Activated B cell treated with CpG ODN at 0.5 μM for 24 hours (primary cell): Measurements from ENCODE around the gene GALNS. TPM values are rescaled to one million over a fixed set of nuclear protein-coding genes. Genes with fewer than 3 reads are reported as not detected.

ENCODE experiments used
- ATAC-seq: fragments of 200-7000 bp; cut with Tn5 transposase; one replicate; pipeline ENCODE4 v1.10.0; 2021; ENCODE audit warnings: low read depth, mild to moderate bottlenecking, moderate library complexity
- CTCF ChIA-PET: fragments of 350-600 bp; sonication (Branson Sonifier 250); formaldehyde crosslinking; loops from one replicate; lab custom pipeline; 2021; ENCODE audit warnings: antibody characterized with exemption; lab: Charles Lee
- POLR2A ChIA-PET: fragments of 350-600 bp; sonication (Branson Sonifier 250); formaldehyde crosslinking; loops from one replicate; lab custom pipeline; 2021; ENCODE audit warnings: antibody characterized with exemption; lab: Charles Lee
- DNase-seq: peaks from one replicate; pipeline ENCODE4 v3.0.0; 2022
- H3K27ac Mint-ChIP-seq: one replicate; pipeline ENCODE4 v1.8.0; 2020; ENCODE audit warnings: mixed read lengths
- H3K27me3 Mint-ChIP-seq: one replicate; pipeline ENCODE4 v1.8.0; 2021; ENCODE audit warnings: mixed read lengths
- H3K36me3 Mint-ChIP-seq: one replicate; pipeline ENCODE4 v1.8.0; 2021; ENCODE audit warnings: low read depth, mixed read lengths
- H3K4me1 Mint-ChIP-seq: one replicate; pipeline ENCODE4 v1.8.0; 2021; ENCODE audit warnings: mixed read lengths
- H3K4me3 Mint-ChIP-seq: one replicate; pipeline ENCODE4 v1.8.0; 2020; ENCODE audit warnings: mild to moderate bottlenecking, mixed read lengths
- H3K9me3 Mint-ChIP-seq: one replicate; pipeline ENCODE4 v1.8.0; 2020; ENCODE audit warnings: mixed read lengths
- intact Hi-C: fragments of 100-400 bp; cut with micrococcal nuclease; formaldehyde crosslinking; loops from one replicate; pipeline ENCODE4 v1.15.1; 2024
- total RNA-seq: library from RNA; stranded (reverse); gene quantifications from 2 replicates; pipeline ENCODE4 v1.2.3, GENCODE V29; 2022
- TF ChIP-seq, protein P1 (sequence below): fragments of 200-600 bp; IDR thresholded peaks from one replicate; pipeline ENCODE4 v1.8.0; 2022; ENCODE audit warnings: antibody characterized with exemption, mild to moderate bottlenecking

The GALNS gene
- total RNA-seq, 1 donor from 2014 or later: 48.3 TPM

DNA sequence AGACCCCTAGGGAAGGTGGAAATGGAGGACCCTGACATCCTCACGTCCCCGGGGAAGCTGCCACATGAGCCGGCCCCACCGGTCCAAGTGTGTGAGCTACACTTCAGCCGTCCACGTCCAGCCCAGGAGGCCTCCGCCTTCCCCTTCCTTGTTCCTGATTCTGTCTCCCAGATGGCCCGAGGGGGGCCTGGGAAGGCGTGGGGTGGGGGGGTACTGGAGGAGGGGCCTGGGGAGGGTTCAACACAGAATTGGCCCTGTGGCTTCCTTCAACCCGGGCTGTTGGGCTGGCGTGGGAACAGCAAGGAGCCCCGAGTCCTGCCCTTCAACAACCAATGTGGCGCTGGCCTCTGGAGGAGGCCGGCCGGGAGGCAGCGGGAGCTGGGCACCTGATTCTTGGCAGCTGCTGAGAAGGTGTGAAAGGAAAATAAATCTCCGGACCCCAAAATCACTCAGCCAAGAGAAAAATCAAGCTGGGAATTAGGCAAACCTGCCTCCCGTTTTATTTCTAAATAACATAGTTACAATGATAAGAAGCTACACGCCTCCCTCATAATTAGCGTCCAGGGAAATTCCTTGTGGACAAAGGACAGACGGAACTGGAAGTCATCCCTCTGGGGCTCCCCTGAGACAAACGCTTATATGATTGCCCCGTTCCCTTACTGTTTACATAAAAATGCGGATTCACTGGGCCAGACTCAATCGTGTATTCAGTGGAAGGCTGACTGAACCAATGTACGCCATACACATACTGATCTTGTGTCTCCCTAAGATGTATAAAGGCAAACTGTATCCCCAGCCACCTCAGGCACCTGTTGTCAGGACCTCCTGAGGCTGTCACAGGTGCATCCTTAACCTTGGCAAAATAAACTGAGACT is 43.2 kb downstream of the GALNS start:
- no peak for DNase-seq
- Mint-ChIP-seq H3K4me1 (peaks cover 17% of the 10 kb centered on the region), H3K27ac (no peak overlapping the region), H3K36me3 (peaks cover 7% of the 10 kb centered on the region), H3K9me3 (no peaks in the 10 kb centered on the region), H3K4me3 (no peak overlapping the region), H3K27me3 (no peaks in the 10 kb centered on the region)
- intact Hi-C loops: loop anchor here (2.0 to 10.0 kb wide), 2 partner anchors 691 to 747 kb away; partner anchors contain the start of genes RPL13 and SPG7
- POLR2A ChIA-PET: interaction anchor here (0.6 to 6.0 kb wide), 6 partner anchors 10 to 678 kb away, joined by 6 to 52 read pairs (median 16); partner anchors contain the start of genes CDT1, PIEZO1 and ZNF778
- TF ChIP-seq, protein P1, sequence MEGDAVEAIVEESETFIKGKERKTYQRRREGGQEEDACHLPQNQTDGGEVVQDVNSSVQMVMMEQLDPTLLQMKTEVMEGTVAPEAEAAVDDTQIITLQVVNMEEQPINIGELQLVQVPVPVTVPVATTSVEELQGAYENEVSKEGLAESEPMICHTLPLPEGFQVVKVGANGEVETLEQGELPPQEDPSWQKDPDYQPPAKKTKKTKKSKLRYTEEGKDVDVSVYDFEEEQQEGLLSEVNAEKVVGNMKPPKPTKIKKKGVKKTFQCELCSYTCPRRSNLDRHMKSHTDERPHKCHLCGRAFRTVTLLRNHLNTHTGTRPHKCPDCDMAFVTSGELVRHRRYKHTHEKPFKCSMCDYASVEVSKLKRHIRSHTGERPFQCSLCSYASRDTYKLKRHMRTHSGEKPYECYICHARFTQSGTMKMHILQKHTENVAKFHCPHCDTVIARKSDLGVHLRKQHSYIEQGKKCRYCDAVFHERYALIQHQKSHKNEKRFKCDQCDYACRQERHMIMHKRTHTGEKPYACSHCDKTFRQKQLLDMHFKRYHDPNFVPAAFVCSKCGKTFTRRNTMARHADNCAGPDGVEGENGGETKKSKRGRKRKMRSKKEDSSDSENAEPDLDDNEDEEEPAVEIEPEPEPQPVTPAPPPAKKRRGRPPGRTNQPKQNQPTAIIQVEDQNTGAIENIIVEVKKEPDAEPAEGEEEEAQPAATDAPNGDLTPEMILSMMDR: no peak
- CTCF ChIA-PET: interaction anchor here (0.9 to 2.2 kb wide), 4 partner anchors 63 to 354 kb away, joined by 3 to 14 read pairs (median 3); no protein-coding TSS in a partner anchor
- no peak for ATAC-seq

DNA sequence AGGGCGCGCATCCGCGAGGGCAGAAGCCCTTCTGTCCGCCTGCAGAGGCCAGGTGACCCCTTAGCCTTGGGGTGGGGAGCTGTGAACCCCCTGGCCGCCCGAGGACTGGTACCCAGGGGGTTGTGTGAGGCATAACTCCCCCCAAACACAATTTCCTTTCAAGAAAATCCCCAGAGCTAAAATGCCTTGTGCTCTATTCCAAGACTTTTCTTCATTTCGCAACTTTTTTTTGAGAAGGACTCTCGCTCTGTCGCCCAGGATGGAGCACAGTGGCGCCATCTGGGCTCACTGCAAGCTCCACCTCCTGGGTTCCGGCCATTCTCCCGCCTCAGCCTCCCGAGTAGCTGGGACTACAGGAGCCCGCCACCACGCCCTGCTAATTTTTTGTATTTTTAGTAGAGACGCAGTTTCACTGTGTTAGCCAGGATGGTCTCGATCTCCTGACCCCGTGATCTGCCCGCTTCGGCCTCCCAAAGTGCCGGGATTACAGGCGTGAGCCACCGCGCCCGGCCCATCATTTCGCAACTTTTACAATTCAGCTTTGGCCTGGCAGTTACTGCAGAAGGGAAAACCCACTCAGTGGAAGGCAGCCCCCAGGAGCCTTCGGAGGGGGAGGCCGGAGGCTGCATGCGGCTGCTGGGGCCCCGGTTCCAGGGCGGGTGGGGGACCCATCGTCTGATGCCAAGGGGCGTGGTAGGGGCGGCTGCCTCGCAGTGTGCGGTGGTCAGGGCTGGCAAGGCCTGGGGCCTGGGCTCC is 44.1 kb downstream of the GALNS start:
- intact Hi-C loops: loop anchor here (1.0 to 10.0 kb wide), 4 partner anchors 45 to 748 kb away; partner anchors contain the start of genes RPL13, SPG7 and TRAPPC2L
- CTCF ChIA-PET: interaction anchor here (0.9 to 2.9 kb wide), 6 partner anchors 45 to 355 kb away, joined by 3 to 15 read pairs (median 3); partner anchors contain the start of genes GALNS and TRAPPC2L

DNA sequence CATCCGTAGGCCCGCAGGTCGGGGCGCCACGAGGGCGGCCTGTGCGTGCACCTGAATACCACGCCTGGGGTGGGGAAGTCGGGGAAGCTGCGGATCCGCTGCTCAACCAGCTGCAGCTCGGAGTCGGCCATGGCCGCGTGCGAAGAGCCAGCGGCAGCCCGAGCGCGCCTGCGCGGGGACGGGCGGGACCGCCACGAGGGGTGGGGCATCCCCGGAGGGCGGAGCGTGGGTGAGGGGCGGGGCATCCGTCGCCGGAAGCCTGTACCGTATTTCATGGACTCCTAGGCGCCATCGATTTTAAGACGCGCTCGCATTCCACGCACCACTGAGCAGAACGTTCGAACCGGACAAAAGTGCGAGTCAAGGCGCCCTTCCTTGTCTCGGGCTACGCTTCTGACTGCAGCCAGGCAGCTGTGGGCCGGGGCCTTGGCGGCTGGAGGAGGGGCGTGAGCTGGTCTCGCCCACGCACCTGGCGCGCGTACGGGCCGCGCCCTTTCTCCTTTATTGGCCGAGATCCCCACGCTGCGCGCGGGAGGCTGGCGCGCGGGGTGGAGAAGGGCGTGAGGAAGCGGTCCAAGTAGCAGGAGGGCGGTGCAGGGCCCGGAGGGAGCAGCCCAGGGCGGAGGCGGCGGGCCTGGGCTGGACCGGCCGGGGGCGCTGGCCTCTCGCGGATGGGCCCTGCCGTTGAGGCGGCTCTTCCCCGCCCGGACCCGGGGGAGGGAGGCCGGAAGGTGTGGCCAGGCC is 44.8 kb downstream of the GALNS start, which contains the start of gene APRT:
APRT (minus strand) TSS at position 160 of the 744 bp plus-strand sequence; CDS start at position 131, 29 bp downstream.
- Mint-ChIP-seq H3K27me3 (no peaks in the 10 kb centered on the region), H3K36me3 (peaks cover 13% of the 10 kb centered on the region), H3K4me3 (peak within 1 kb of the TSS; percentile 91), H3K4me1 (peaks cover 17% of the 10 kb centered on the region), H3K27ac (peak within 1 kb of the TSS; percentile 97), H3K9me3 (no peaks in the 10 kb centered on the region)
- TF ChIP-seq, protein P1: no peak
- intact Hi-C loops: loop anchor here (1.0 to 10.0 kb wide), 7 partner anchors 9 to 749 kb away; partner anchors contain the start of genes CDH15, CDT1, PIEZO1 and RPL13
- ChIA-PET POLR2A (interaction anchor here (0.6 to 6.0 kb wide), 27 partner anchors 9 to 406 kb away, joined by 3 to 52 read pairs (median 4); partner anchors contain the start of genes CDT1, GALNS, MVD and PIEZO1), CTCF (interaction anchor here (0.6 to 2.9 kb wide), 6 partner anchors 25 to 356 kb away, joined by 3 to 15 read pairs (median 3); partner anchors contain the start of genes GALNS and TRAPPC2L)
- peak; percentile 99 for DNase-seq
- peak; percentile 86 for ATAC-seq

More for the DNA sequence above, 44.1 kb downstream of the GALNS start:
- Mint-ChIP-seq H3K36me3 (peaks cover 13% of the 10 kb centered on the region), H3K9me3 (no peaks in the 10 kb centered on the region), H3K4me3 (peak overlapping the region; percentile 76), H3K27me3 (no peaks in the 10 kb centered on the region), H3K27ac (peak overlapping the region; percentile 79), H3K4me1 (peaks cover 17% of the 10 kb centered on the region)
- DNase-seq (no peak), ATAC-seq (no peak)
- POLR2A ChIA-PET: interaction anchor here (0.6 to 6.0 kb wide), 23 partner anchors 9 to 679 kb away, joined by 3 to 52 read pairs (median 5); partner anchors contain the start of genes CDT1, GALNS, PIEZO1 and TRAPPC2L
- TF ChIP-seq, protein P1: no peak
